GM12878 (cell line): ENCODE data around the gene SAMD4A.
"Not testable (repeated sequence)": the region's sequence is repeated elsewhere in the genome, so short reads cannot be mapped to it uniquely, and the experiment has no call there.

Source experiments
- BACH1 ChIP-seq: fragments of 450-650 bp; IDR thresholded peaks from 2 replicates; pipeline ENCODE4 v1.6.1; 2017; ENCODE audit warnings: mild to moderate bottlenecking, borderline replicate concordance
- CEBPB ChIP-seq, 2 experiments: fragments of 150-350 bp in 1 of 2; IDR thresholded peaks; 2 replicates each; pipeline ENCODE4 v1.6.1; 2012 to 2014; ENCODE audit warnings: low read depth in 2 of 2, low read length in 2 of 2, borderline replicate concordance in 1 of 2, inconsistent platforms in 1 of 2
- EZH2 ChIP-seq: IDR thresholded peaks from 2 replicates; pipeline ENCODE4 v1.6.1; 2012; ENCODE audit warnings: low read depth, mild to moderate bottlenecking, control low read depth, inconsistent platforms, low read length, borderline replicate concordance; ENCODE audit not compliant: control insufficient read depth
- MXI1 ChIP-seq: fragments of 150-350 bp; IDR thresholded peaks from 2 replicates; pipeline ENCODE4 v1.6.1; 2011; ENCODE audit warnings: low read depth, mild to moderate bottlenecking, inconsistent platforms, low read length, improper control_type of control experiment
- NFYB ChIP-seq: IDR thresholded peaks from 2 replicates; pipeline ENCODE4 v1.6.1; 2011; ENCODE audit warnings: low read depth, mild to moderate bottlenecking, low read length, improper control_type of control experiment, moderate library complexity; ENCODE audit not compliant: insufficient read depth
- POLR2A ChIP-seq: IDR thresholded peaks from 2 replicates; pipeline ENCODE4 v1.6.1; 2011; ENCODE audit warnings: low read depth, mild to moderate bottlenecking, low read length
- POLR2AphosphoS5 ChIP-seq: IDR thresholded peaks from 2 replicates; pipeline ENCODE4 v1.6.1; 2011; ENCODE audit warnings: mild to moderate bottlenecking, low read length, inconsistent platforms
- SUZ12 ChIP-seq: fragments of 200-600 bp; sonication (generic); IDR thresholded peaks from one replicate; pipeline ENCODE4 v1.6.1; 2018; ENCODE audit warnings: antibody characterized with exemption, mild to moderate bottlenecking; ENCODE audit not compliant: unreplicated experiment
- TAF1 ChIP-seq: IDR thresholded peaks from 2 replicates; pipeline ENCODE4 v1.6.1; 2011; ENCODE audit warnings: mild to moderate bottlenecking, low read depth, low read length, borderline replicate concordance
- TF ChIP-seq, protein P1 (sequence below), 3 experiments: IDR thresholded peaks in 2 of 3; conservative IDR thresholded peaks in 1 of 3; 2 replicates each; pipeline ENCODE4 v1.5.1; 2011; ENCODE audit warnings: low read depth in 3 of 3, low read length in 3 of 3, mild to moderate bottlenecking in 3 of 3, control low read depth in 2 of 3, moderate library complexity in 2 of 3, inconsistent platforms in 1 of 3, mixed read lengths in 1 of 3; ENCODE audit not compliant: control insufficient read depth in 2 of 3, insufficient read depth in 1 of 3; ENCODE audit errors: extremely low read depth in 1 of 3
- TF ChIP-seq, protein P2 (sequence below): IDR thresholded peaks from 2 replicates; pipeline ENCODE4 v1.6.1; 2011; ENCODE audit warnings: borderline replicate concordance, low read depth, mild to moderate bottlenecking, moderate library complexity, mixed read lengths, low read length; ENCODE audit not compliant: insufficient read depth; ENCODE audit errors: extremely low read length
- TF ChIP-seq, protein P3 (sequence below): IDR thresholded peaks from 2 replicates; pipeline ENCODE4 v1.6.1; 2012; ENCODE audit warnings: low read depth, low read length, improper control_type of control experiment
- TF ChIP-seq, protein P4 (sequence below): IDR thresholded peaks from 2 replicates; pipeline ENCODE4 v1.6.1; 2012; ENCODE audit warnings: low read depth, low read length, improper control_type of control experiment
- TF ChIP-seq, protein P5 (sequence below): fragments of 450-650 bp; IDR thresholded peaks from 2 replicates; pipeline ENCODE4 v1.6.1; 2017; ENCODE audit warnings: mild to moderate bottlenecking, low read depth, inconsistent platforms; ENCODE audit not compliant: poor library complexity, severe bottlenecking

DNA sequence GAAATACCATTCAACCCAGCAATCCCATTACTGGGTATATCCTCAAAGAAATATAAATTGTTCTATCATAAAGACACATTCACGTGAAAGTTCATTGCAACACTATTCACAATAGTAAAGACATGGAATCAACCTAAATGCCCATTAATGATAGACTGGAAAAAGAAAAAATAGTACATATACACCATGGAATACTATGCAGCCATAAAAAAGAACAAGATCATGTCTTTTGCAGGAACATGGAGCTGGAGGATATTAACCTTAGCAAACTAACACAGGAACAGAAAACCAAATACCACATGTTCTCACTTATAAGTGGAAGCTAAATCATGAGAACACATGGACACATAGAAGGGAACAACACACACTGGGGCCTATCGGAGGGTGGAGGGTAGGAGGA, 234.6 kb downstream of the SAMD4A start:
- TF ChIP-seq POLR2A; CEBPB (IDR thresholded peaks at IDR 0.05; ENCODE audit: borderline replicate concordance in 1 of 2, low read depth in 2 of 2, low read length in 2 of 2); TAF1; POLR2AphosphoS5; MXI1; BACH1; NFYB; SUZ12; EZH2: not testable (repeated sequence)
- TF ChIP-seq, protein P1, sequence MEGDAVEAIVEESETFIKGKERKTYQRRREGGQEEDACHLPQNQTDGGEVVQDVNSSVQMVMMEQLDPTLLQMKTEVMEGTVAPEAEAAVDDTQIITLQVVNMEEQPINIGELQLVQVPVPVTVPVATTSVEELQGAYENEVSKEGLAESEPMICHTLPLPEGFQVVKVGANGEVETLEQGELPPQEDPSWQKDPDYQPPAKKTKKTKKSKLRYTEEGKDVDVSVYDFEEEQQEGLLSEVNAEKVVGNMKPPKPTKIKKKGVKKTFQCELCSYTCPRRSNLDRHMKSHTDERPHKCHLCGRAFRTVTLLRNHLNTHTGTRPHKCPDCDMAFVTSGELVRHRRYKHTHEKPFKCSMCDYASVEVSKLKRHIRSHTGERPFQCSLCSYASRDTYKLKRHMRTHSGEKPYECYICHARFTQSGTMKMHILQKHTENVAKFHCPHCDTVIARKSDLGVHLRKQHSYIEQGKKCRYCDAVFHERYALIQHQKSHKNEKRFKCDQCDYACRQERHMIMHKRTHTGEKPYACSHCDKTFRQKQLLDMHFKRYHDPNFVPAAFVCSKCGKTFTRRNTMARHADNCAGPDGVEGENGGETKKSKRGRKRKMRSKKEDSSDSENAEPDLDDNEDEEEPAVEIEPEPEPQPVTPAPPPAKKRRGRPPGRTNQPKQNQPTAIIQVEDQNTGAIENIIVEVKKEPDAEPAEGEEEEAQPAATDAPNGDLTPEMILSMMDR (IDR thresholded peaks at IDR 0.05 in 2 of 3, conservative IDR thresholded peaks at IDR 0.05 in 1 of 3; ENCODE audit: control insufficient read depth in 2 of 3, extremely low read depth in 1 of 3, insufficient read depth in 1 of 3, low read depth in 3 of 3, low read length in 3 of 3): not testable (repeated sequence)
- TF ChIP-seq, protein P2, sequence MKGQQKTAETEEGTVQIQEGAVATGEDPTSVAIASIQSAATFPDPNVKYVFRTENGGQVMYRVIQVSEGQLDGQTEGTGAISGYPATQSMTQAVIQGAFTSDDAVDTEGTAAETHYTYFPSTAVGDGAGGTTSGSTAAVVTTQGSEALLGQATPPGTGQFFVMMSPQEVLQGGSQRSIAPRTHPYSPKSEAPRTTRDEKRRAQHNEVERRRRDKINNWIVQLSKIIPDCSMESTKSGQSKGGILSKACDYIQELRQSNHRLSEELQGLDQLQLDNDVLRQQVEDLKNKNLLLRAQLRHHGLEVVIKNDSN: not testable (repeated sequence)
- TF ChIP-seq, protein P3, sequence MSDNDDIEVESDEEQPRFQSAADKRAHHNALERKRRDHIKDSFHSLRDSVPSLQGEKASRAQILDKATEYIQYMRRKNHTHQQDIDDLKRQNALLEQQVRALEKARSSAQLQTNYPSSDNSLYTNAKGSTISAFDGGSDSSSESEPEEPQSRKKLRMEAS: not testable (repeated sequence)
- TF ChIP-seq, protein P4, sequence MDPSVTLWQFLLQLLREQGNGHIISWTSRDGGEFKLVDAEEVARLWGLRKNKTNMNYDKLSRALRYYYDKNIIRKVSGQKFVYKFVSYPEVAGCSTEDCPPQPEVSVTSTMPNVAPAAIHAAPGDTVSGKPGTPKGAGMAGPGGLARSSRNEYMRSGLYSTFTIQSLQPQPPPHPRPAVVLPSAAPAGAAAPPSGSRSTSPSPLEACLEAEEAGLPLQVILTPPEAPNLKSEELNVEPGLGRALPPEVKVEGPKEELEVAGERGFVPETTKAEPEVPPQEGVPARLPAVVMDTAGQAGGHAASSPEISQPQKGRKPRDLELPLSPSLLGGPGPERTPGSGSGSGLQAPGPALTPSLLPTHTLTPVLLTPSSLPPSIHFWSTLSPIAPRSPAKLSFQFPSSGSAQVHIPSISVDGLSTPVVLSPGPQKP: not testable (repeated sequence)
- TF ChIP-seq, protein P5, sequence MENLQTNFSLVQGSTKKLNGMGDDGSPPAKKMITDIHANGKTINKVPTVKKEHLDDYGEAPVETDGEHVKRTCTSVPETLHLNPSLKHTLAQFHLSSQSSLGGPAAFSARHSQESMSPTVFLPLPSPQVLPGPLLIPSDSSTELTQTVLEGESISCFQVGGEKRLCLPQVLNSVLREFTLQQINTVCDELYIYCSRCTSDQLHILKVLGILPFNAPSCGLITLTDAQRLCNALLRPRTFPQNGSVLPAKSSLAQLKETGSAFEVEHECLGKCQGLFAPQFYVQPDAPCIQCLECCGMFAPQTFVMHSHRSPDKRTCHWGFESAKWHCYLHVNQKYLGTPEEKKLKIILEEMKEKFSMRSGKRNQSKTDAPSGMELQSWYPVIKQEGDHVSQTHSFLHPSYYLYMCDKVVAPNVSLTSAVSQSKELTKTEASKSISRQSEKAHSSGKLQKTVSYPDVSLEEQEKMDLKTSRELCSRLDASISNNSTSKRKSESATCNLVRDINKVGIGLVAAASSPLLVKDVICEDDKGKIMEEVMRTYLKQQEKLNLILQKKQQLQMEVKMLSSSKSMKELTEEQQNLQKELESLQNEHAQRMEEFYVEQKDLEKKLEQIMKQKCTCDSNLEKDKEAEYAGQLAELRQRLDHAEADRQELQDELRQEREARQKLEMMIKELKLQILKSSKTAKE: not testable (repeated sequence)
